ENCODE results near the gene SPEF2. TPM values are rescaled to one million over a fixed set of nuclear protein-coding genes. Genes with fewer than 3 reads are reported as not detected.

The SPEF2 gene
- total and polyA plus RNA-seq, 5 experiments from 2014 or later, result 9.9 to 13.7 (median 10.9) TPM

DNA sequence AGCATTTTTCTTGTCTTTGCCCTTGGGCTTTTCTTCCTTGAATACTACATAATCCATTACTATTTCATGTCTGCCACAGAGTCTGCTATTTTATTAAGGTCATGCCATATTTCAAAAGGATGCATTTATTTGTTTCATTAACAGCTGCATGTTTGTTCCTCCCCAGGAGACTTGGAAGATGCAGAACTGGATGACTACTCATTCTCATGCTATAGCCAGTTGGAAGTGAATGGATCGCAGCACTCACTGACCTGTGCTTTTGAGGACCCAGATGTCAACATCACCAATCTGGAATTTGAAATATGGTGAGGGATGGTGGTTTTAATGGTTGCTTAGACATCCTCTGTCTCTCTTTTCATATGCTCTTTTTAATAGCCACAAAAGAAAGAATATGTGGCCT lies 243.0 kb downstream of the SPEF2 start:
- Mint-ChIP-seq H3K9me3 (peaks cover 0 to 5% (median 0%) of the 10 kb centered on the region in 9 donors), H3K27ac (peak overlapping the region; percentile 89 to 99 (median 97)), H3K27me3 (no peaks in the 10 kb centered on the region), H3K4me3 (peak overlapping the region; percentile 84 to 97 (median 96)), H3K4me1 (peaks cover 40 to 63% (median 57%) of the 10 kb centered on the region in 4 donors), H3K36me3 (peaks cover 81 to 84% (median 83%) of the 10 kb centered on the region in 3 donors)
- POLR2A ChIA-PET, result interaction anchor here (1.4 to 17.7 kb wide), 8 partner anchors 10 to 201 kb away, joined by 3 to 989 read pairs (median 26); no protein-coding TSS in a partner anchor
- ATAC-seq (no peak), DNase-seq (no peak)

DNA sequence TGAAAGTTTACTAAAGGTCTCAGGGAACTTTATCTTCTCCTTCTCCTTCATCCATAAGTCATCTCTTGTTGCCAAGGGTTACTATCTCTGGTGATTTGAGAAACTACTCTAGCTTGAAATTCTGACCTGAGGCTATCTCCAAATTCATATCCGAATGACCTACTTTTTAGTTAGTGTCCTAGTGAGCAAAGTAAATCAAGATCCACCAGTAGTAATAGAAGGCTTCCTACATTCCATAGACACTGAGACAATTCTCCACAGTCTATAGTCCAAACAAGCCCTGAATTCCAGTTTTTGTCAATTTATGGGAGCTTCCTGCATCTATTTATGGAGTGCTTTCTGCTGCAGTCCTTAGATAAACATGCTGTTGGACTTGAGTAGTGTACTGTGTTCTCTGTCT lies 244.1 kb downstream of the SPEF2 start:
- peak overlapping the region; percentile 84 to 97 (median 96) for H3K4me3 Mint-ChIP-seq
- H3K4me1 Mint-ChIP-seq, result peaks cover 42 to 67% (median 56%) of the 10 kb centered on the region in 4 donors
- H3K36me3 Mint-ChIP-seq, result peaks cover 89 to 90% (median 89%) of the 10 kb centered on the region in 3 donors
- POLR2A ChIA-PET, result interaction anchor here (0.6 to 17.7 kb wide), 9 partner anchors 8 to 79 kb away, joined by 3 to 989 read pairs (median 4); no protein-coding TSS in a partner anchor
- no peak for ATAC-seq
- peaks cover 0 to 5% (median 0%) of the 10 kb centered on the region in 9 donors for H3K9me3 Mint-ChIP-seq
- no peak for DNase-seq
- peak overlapping the region; percentile 89 to 99 (median 97) for H3K27ac Mint-ChIP-seq
- no peaks in the 10 kb centered on the region for H3K27me3 Mint-ChIP-seq

DNA sequence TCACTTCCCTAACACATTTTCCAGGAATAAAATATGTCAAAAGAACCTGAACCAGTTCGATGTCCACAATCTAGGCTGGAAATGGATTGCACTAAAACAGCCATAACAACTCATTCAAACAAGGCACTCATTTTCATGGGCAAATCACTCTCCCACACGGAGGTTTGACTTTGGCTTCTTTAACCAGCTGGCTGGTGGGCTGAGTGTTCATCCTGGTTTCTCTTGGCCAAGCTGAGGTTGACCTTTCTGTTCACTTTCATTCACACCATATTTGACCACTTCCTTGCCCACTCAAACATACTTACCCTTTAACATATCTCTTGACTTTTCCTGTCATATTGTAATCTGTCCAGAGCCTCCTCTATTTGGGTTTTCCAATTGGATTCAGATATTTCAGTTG lies 244.5 kb downstream of the SPEF2 start:
- peak overlapping the region; percentile 89 to 99 (median 97) for H3K27ac Mint-ChIP-seq
- ATAC-seq (no peak), DNase-seq (no peak)
- peak overlapping the region; percentile 84 to 97 (median 96) for H3K4me3 Mint-ChIP-seq
- POLR2A ChIA-PET, result interaction anchor here (0.6 to 17.7 kb wide), 10 partner anchors 9 to 79 kb away, joined by 3 to 989 read pairs (median 4); no protein-coding TSS in a partner anchor
- no peaks in the 10 kb centered on the region for H3K27me3 Mint-ChIP-seq
- H3K9me3 Mint-ChIP-seq, result peaks cover 0 to 5% (median 0%) of the 10 kb centered on the region in 9 donors
- peaks cover 88 to 91% (median 90%) of the 10 kb centered on the region in 3 donors for H3K36me3 Mint-ChIP-seq
- H3K4me1 Mint-ChIP-seq, result peaks cover 44 to 72% (median 57%) of the 10 kb centered on the region in 4 donors

DNA sequence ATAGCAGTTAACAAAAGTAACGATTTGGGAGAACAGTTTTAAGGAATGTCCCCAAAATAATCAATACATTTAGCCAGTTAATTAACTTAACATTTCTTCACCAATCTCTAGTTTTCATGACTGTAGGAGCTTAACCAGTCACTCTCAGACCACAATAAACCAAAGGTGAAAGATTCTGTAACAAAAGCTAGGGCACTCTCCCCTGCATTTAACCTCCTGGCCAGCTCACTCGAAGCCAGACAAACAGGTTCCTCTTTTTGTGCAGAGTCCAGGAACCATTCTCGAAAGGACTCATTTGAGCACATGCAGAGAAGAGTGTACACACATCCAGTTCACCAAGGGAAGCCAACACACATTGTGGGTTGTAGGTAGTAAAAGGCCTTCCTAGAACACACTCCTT lies 245.5 kb downstream of the SPEF2 start:
- Mint-ChIP-seq H3K4me3 (peak overlapping the region; percentile 84 to 97 (median 96)), H3K4me1 (peaks cover 48 to 82% (median 66%) of the 10 kb centered on the region in 4 donors), H3K9me3 (peaks cover 0 to 5% (median 0%) of the 10 kb centered on the region in 9 donors), H3K27ac (peak overlapping the region; percentile 89 to 99 (median 97)), H3K27me3 (no peaks in the 10 kb centered on the region), H3K36me3 (peaks cover 86 to 93% (median 87%) of the 10 kb centered on the region in 3 donors)
- ATAC-seq (peak in 1 of 2 donors; percentile 21), DNase-seq (no peak)
- POLR2A ChIA-PET, result interaction anchor here (0.6 to 17.7 kb wide), 11 partner anchors 8 to 204 kb away, joined by 3 to 989 read pairs (median 3); no protein-coding TSS in a partner anchor

Other genes with a start within 250 kb of the SPEF2 start
- 1,000 to 10,000 TPM; 1,319 to 1,437 TPM for gene IL7R, start 239.0 kb downstream of the SPEF2 start, total RNA-seq
- 100 to 1,000 TPM; 569 to 668 (median 661) TPM for gene IL7R, start 239.0 kb downstream of the SPEF2 start, polyA plus RNA-seq